IMR-90 (cell line): Measurements from ENCODE around the gene CCDC177. TPM values are rescaled to one million over a fixed set of nuclear protein-coding genes. Genes with fewer than 3 reads are reported as not detected.
"Not testable (repeated sequence)": the region's sequence is repeated elsewhere in the genome, so short reads cannot be mapped to it uniquely, and the experiment has no call there.

Source experiments
- ATAC-seq: fragments of 200-7000 bp; cut with Tn5 transposase; 2 replicates; pipeline ENCODE4 v1.9.1; 2020; ENCODE audit warnings: low read depth, mild to moderate bottlenecking, moderate library complexity
- BruUV-seq: library from RNA; stranded (reverse); fragments of 400-500 nt; replicated peaks from 2 replicates; lab custom pipeline; 2021; lab: Mats Ljungman, UMichigan
- CTCF ChIA-PET: fragments of 300-600 bp; formaldehyde crosslinking; extraction: SDS; loops from one replicate; lab custom pipeline; 2021; ENCODE audit warnings: antibody characterized with exemption; lab: Yijun Ruan, JAX
- POLR2A ChIA-PET: fragments of 300-600 bp; sonication (Branson Sonifier 250); formaldehyde crosslinking; loops from one replicate; lab custom pipeline; 2022; ENCODE audit warnings: antibody characterized with exemption; ENCODE audit not compliant: unreplicated experiment; lab: Charles Lee
- DNase-seq: peaks from one replicate; pipeline ENCODE4 v3.0.0; 2013
- H2AFZ ChIP-seq: replicated peaks from 2 replicates; pipeline ENCODE3; 2013; ENCODE audit warnings: low read length, mild to moderate bottlenecking; ENCODE audit not compliant: poor library complexity
- H2AK5ac ChIP-seq: 2 replicates; pipeline ENCODE4 v1.6.1; 2013; ENCODE audit warnings: low read depth, low read length, inconsistent platforms
- H2AK9ac ChIP-seq: replicated peaks from 2 replicates; pipeline ENCODE3; 2013; ENCODE audit warnings: mild to moderate bottlenecking, low read depth, low read length, moderate library complexity; ENCODE audit not compliant: poor library complexity
- H2BK120ac ChIP-seq: 2 replicates; pipeline ENCODE4 v1.6.1; 2013; ENCODE audit warnings: low read depth, low read length, inconsistent platforms
- H2BK15ac ChIP-seq: 3 replicates; pipeline ENCODE4 v1.6.1; 2013; ENCODE audit warnings: low read depth, low read length, inconsistent platforms
- H2BK20ac ChIP-seq: 2 replicates; pipeline ENCODE4 v1.6.1; 2013; ENCODE audit warnings: low read depth, mild to moderate bottlenecking, inconsistent platforms, low read length, moderate library complexity
- H2BK5ac ChIP-seq: 2 replicates; pipeline ENCODE4 v1.6.1; 2013; ENCODE audit warnings: mild to moderate bottlenecking, low read depth, low read length, inconsistent platforms; ENCODE audit not compliant: poor library complexity, severe bottlenecking
- H3K14ac ChIP-seq: replicated peaks from 2 replicates; pipeline ENCODE4 v1.6.1; 2013; ENCODE audit warnings: low read depth, low read length, inconsistent platforms
- H3K18ac ChIP-seq: 2 replicates; pipeline ENCODE4 v1.6.1; 2013; ENCODE audit warnings: low read depth, low read length, control low read depth
- H3K23ac ChIP-seq: 2 replicates; pipeline ENCODE4 v1.6.1; 2013; ENCODE audit warnings: low read depth, low read length, inconsistent platforms
- H3K27ac ChIP-seq: 2 replicates; pipeline ENCODE4 v1.5.1; 2013; ENCODE audit warnings: mild to moderate bottlenecking, control low read depth, low read length; ENCODE audit not compliant: insufficient read depth
- H3K27me3 ChIP-seq: 2 replicates; pipeline ENCODE4 v1.6.1; 2013; ENCODE audit warnings: low read length; ENCODE audit not compliant: control insufficient read depth, insufficient read depth
- H3K36me3 ChIP-seq: 2 replicates; pipeline ENCODE4 v1.6.1; 2013; ENCODE audit warnings: low read length, mixed read lengths; ENCODE audit not compliant: control insufficient read depth, insufficient read depth
- H3K4ac ChIP-seq: 2 replicates; pipeline ENCODE4 v1.6.1; 2013; ENCODE audit warnings: low read depth, low read length, inconsistent platforms
- H3K4me1 ChIP-seq: 2 replicates; pipeline ENCODE4 v1.6.1; 2013; ENCODE audit warnings: low read length, mixed read lengths; ENCODE audit not compliant: control insufficient read depth, insufficient read depth
- H3K4me2 ChIP-seq: 2 replicates; pipeline ENCODE4 v1.6.1; 2013; ENCODE audit warnings: low read depth, mild to moderate bottlenecking, control low read depth, low read length, moderate library complexity
- H3K4me3 ChIP-seq: 2 replicates; pipeline ENCODE4 v1.5.1; 2013; ENCODE audit warnings: low read depth, mild to moderate bottlenecking, control low read depth, low read length, moderate library complexity; ENCODE audit not compliant: insufficient read depth
- H3K56ac ChIP-seq: 2 replicates; pipeline ENCODE4 v1.6.1; 2013; ENCODE audit warnings: low read length, inconsistent platforms; ENCODE audit not compliant: insufficient read depth; ENCODE audit errors: extremely low read depth
- H3K79me1 ChIP-seq, 2 experiments: 2 replicates each; pipeline ENCODE4 v1.6.1; 2013; ENCODE audit warnings: low read length in 2 of 2, inconsistent platforms in 1 of 2, low read depth in 1 of 2
- H3K9ac ChIP-seq: 2 replicates; pipeline ENCODE4 v1.6.1; 2013; ENCODE audit warnings: low read depth, low read length, control low read depth
- H3K9me1 ChIP-seq: 2 replicates; pipeline ENCODE4 v1.6.1; 2013; ENCODE audit warnings: low read length, inconsistent platforms; ENCODE audit not compliant: insufficient read depth
- H3K9me3 ChIP-seq: 2 replicates; pipeline ENCODE4 v1.6.1; 2013; ENCODE audit warnings: low read length; ENCODE audit not compliant: control insufficient read depth, insufficient read depth
- H4K20me1 ChIP-seq: 2 replicates; pipeline ENCODE4 v1.6.1; 2013; ENCODE audit warnings: low read length, inconsistent platforms; ENCODE audit not compliant: insufficient read depth
- H4K5ac ChIP-seq: 2 replicates; pipeline ENCODE4 v1.6.1; 2013; ENCODE audit warnings: mild to moderate bottlenecking, low read depth, low read length, control low read depth
- H4K8ac ChIP-seq, 2 experiments: 2 replicates each; pipeline ENCODE4 v1.6.1; 2013; ENCODE audit warnings: low read depth in 2 of 2, low read length in 2 of 2, control low read depth in 1 of 2, inconsistent platforms in 1 of 2
- H4K91ac ChIP-seq: 2 replicates; pipeline ENCODE4 v1.6.1; 2013; ENCODE audit warnings: low read depth, low read length, inconsistent platforms; ENCODE audit not compliant: insufficient read depth
- WGBS, 2 experiments: methylation state at CpG; one replicate each; pipeline versions ENCODE4 v1.1.5 to v1.1.7; 2013; ENCODE audit warnings: missing lambda C conversion rate in 2 of 2; ENCODE audit not compliant: insufficient read length in 1 of 2; ENCODE audit errors: extremely low coverage in 2 of 2; 5-methylcytosine and 5-hydroxymethylcytosine counted together
- dilution Hi-C: fragments of 300-500 bp; cut with HindIII; formaldehyde crosslinking; loops from one replicate; pipeline ENCODE4 v1.14.3; 2018; ENCODE audit warnings: low sequenced_read_pairs; ENCODE audit not compliant: unreplicated experiment
- in situ Hi-C: fragments of 300-500 bp; cut with MboI; formaldehyde crosslinking; loops from 3 replicates; pipeline ENCODE4 v1.14.3; 2019; ENCODE audit warnings: low sequenced_read_pairs, inconsistent platforms, mixed read lengths
- intact Hi-C: fragments of 100-400 bp; cut with micrococcal nuclease; formaldehyde crosslinking; loops from 2 replicates; pipeline ENCODE4 v1.10.0; 2022
- polyA plus RNA-seq, 3 experiments: library from polyadenylated mRNA; depleted of rRNA; stranded (reverse); fragments of >200 nt; gene quantifications; 2 replicates each; pipeline ENCODE4 v1.2.3, GENCODE V29; 2012; ENCODE audit warnings: low replicate concordance in 1 of 3
- total RNA-seq: library from RNA; depleted of rRNA; stranded (reverse); fragments of >200 nt; gene quantifications from 2 replicates; pipeline ENCODE4 v1.2.3, GENCODE V29; 2012

CCDC177 gene
- total and polyA plus RNA-seq, 2 of the 4 experiments (the other 2 are of a cell fraction) = not detected

DNA sequence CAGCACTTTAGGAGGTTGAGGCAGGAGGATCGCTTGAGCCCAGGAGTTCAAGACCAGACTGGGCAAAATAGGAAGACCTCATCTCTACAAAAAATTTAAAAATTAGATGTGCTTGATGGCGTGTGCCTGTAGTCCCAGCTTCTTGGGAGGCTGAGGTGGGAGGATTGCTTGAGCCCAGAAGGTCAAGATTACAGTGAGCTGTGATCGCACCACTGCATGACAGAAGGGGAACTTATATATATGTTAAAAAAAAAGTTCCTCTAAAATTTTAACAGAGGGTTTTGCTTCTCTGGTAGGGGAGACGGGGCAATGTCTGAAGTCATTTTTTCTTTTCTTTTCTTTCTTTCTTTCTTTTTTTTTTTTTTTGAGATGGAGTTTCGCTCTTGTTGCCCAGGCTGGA lies 24.8 kb upstream of the CCDC177 start:
- H4K8ac ChIP-seq, H2AK9ac ChIP-seq, H2AFZ ChIP-seq, H3K9me1 ChIP-seq, POLR2A ChIA-PET, H3K4ac ChIP-seq, BruUV-seq, dilution Hi-C loops, H2BK5ac ChIP-seq, H3K14ac ChIP-seq, H2AK5ac ChIP-seq, H3K56ac ChIP-seq, H3K9ac ChIP-seq, H2BK120ac ChIP-seq, H3K79me1 ChIP-seq, H3K18ac ChIP-seq, H3K27me3 ChIP-seq, H3K23ac ChIP-seq, H3K36me3 ChIP-seq, H4K5ac ChIP-seq, H4K20me1 ChIP-seq, DNase-seq, H3K9me3 ChIP-seq, H3K27ac ChIP-seq, H4K91ac ChIP-seq, H2BK20ac ChIP-seq, H3K4me2 ChIP-seq, intact Hi-C loops, H2BK15ac ChIP-seq, H3K4me1 ChIP-seq, H3K4me3 ChIP-seq, ATAC-seq: not testable (repeated sequence)
- in situ Hi-C loops = loop anchor here (25.0 kb wide), 1 partner anchor 413 kb away; no protein-coding TSS in a partner anchor
- no CpG with 5 or more reads among the region's 5 CpGs for WGBS, 2 experiments
- CTCF ChIA-PET = interaction anchor here (1.2 kb wide), 2 partner anchors 15 to 128 kb away, joined by 3 to 5 read pairs; no protein-coding TSS in a partner anchor
